Ramos (cell line): ENCODE data around the gene NEU3.
"Not testable (repeated sequence)": the region's sequence is repeated elsewhere in the genome, so short reads cannot be mapped to it uniquely, and the experiment has no call there.

Source experiments
- in situ Hi-C: fragments of 300-500 bp; cut with MboI; formaldehyde crosslinking; loops from one replicate; pipeline ENCODE4 v1.14.3; 2022; ENCODE audit warnings: low sequenced_read_pairs; ENCODE audit not compliant: unreplicated experiment

Gene NEU3, protein sequence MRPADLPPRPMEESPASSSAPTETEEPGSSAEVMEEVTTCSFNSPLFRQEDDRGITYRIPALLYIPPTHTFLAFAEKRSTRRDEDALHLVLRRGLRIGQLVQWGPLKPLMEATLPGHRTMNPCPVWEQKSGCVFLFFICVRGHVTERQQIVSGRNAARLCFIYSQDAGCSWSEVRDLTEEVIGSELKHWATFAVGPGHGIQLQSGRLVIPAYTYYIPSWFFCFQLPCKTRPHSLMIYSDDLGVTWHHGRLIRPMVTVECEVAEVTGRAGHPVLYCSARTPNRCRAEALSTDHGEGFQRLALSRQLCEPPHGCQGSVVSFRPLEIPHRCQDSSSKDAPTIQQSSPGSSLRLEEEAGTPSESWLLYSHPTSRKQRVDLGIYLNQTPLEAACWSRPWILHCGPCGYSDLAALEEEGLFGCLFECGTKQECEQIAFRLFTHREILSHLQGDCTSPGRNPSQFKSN

DNA sequence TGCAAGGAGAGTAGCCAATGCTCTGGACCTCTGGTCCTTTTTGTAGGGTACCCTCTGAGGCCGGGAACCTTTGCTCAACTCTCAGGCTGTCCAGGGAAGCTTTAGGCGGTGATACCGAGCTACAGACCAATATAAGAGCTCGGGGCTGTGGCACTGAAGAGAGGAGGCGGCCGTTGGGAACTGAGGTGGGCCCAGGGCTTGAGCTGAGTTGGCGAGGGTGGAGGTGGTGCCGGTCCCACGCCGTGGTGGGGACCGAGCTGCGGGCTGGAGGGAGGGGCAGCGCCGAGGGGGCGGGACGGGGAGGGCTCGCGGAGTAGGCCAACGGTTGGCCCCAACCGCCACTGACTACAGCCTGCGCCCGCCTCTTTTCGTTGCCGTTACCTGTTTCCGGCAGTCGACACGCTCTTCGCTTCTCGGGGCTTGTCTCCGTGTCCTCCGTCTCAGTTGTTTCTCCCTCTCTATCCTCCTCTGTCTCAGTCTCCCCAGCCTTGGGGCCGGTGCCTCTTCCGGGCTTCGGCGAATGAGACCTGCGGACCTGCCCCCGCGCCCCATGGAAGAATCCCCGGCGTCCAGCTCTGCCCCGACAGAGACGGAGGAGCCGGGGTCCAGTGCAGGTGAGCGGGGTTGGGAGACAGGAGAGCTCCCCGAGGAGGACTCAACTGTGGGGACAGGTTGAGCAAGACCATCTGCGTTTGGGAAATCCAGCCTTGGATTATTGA lies at the start of gene NEU3:
TSS of gene NEU3 (plus strand) at position 393 of the 719 bp plus-strand sequence. CDS start at position 521, 128 bp downstream.
- in situ Hi-C loops, result no loop called here

DNA sequence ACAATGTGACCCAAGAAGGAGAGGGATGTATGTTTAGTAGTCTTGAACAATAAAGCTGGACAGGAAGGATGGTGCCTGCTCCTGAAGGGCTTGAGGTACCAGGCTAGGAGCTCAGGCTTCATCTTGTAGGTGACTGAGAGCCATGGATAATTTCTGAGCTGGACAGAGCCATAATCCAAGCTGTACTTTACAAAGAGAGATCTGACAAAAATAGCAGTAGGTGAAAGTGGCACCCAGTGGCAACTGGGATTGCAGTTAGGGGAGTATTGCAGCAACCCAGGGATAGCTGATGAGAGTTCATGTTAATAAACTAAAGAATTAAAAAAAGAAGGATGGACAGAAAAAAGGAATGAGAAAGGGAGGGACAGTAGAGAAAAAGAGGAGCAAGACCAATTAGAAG lies 47.2 kb upstream of the NEU3 start:
- in situ Hi-C loops, result no loop called here

DNA sequence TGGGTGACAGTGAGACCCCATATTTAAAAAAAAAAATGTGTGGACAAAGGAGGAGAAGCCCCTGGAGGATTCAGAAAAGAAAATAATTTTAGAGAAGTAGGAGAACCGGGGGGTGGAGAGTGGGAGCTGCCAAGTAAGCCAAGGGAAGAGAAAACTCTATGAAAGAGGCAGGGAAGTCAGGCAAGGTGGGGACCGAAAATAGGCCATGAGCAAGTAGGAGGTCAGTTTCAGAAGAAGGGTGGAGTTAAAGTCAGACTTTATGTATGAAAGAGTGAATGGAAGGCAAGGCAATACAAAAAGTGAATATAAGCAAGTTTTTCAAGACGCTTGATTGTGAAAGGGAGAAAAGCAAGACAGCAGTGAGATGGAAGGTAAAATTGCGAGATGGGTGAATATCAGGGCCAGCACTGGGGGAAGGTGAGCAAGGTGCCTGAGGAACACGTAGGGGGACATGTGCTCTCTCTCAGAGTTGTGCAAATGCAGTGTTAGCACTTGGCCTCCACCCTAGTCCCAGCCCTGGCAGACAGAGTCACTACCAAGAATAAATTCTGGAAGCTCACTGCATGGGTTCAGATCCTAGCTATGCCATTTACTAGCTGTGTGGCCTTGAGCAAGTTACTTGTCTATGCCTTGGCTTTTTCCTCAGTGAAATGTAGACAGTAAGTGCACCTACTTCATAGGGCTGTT lies 46.5 kb upstream of the NEU3 start:
- in situ Hi-C loops, result no loop called here

DNA sequence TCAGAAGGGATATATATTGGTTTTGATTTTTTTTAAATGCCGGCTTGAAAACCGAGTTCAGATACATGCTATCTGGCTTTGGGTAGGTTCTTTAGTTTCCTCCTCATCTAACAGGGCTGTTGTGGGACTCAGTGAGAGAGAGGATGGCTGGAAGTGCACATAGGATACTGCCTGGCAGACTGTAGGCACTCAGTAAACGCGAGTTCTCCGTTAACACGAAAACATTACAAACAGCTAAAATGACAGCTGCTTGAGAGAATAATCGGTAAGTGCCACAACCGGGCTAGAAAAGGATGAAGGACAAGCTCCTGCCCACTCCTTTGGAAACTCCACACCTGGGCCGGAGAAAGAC lies 40.2 kb upstream of the NEU3 start:
- in situ Hi-C loops, result no loop called here

DNA sequence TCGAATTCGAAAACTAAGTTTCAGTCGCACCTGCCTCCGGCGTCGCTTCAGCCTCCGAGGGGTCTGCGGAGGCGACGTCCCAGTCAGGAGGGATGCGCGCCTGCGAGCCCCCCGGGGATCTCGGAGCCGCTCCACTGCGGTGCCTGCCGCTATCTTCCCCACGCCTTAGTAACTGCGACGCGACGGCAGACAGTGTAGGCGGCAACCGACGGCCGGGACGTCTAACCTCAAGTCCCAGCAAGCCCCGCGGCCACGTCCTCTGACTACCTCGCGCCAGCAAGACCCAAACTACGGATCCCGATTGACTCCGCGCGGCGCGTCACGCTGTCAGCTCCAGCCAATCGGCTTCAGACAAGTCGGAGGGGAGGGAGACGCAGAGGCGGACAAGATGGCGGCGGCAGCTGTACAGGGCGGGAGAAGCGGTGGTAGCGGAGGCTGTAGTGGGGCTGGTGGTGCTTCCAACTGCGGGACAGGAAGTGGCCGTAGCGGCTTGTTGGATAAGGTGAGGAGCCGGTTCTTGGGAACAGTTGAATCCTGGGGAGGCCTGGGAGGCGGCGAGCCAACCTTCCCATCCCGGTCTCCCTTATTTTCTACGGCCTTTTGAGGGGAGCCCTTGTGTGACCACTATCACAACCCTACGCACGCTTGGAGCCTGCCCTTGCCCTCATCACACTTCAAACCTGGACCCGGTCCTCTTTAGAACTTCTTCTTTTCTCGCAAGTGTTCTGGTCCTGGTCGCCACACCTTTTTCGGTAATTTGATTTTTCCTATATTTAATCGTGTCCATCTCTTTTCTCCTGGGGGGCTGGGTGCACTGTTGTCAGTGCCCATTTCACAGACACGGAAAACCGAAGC lies 39.6 kb upstream of the NEU3 start, which contains the start of the genes SPCS2 and XRRA1:
TSS of gene SPCS2 (plus strand) at position 369 of the 855 bp plus-strand sequence. CDS start at position 389, 20 bp downstream.
TSS of gene XRRA1 (minus strand) at position 194 of the 855 bp plus-strand sequence. CDS start 8,213 bp downstream, outside the sequence.
- in situ Hi-C loops, result no loop called here

DNA sequence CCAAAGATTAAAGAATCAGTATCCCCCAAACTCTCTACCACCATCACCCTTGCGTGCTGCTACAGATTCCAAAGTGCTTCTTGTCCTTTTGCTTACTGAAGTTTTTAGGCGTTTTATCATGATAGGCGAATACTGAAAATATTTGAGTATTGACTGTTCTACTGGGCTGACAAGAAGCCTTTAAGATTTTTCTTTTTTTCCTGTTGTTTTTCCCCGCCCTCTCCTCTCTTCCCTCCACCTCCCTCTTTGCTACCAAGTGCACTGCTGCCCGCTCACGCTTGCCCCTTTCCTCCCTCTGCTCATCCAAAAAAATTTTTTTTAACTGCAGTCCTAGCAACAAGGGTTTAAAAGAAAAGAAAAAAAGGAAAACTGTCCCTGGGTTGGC lies 39.0 kb upstream of the NEU3 start:
- in situ Hi-C loops, result no loop called here

DNA sequence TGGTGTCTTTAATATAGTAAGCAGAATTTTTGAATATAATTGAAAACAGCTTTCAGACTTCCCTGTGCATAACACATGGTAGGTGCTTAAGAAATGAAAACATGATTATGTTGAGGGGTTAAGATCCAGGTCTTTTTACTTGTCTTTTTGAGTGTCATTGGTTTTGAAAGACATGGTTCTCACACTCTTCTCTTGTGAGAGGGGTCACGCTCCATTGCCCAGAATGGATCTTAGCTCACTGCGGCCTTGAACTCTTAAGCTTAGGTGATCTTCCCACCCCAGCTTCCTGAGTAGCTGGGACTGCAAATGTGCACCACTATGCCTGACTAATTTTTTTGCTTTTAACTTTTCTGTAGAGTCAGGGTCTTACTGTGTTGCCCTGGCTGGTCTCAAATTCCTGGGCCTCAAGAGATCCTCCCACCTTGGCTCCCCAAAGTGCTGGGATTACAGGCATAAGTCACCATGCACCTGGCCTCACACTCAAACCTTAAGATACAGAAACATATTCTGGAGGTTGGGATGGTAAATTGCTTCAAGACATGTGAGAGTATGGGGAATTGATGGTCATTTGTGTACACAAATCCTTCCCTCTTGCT lies 38.3 kb upstream of the NEU3 start:
- in situ Hi-C loops, result no loop called here

DNA sequence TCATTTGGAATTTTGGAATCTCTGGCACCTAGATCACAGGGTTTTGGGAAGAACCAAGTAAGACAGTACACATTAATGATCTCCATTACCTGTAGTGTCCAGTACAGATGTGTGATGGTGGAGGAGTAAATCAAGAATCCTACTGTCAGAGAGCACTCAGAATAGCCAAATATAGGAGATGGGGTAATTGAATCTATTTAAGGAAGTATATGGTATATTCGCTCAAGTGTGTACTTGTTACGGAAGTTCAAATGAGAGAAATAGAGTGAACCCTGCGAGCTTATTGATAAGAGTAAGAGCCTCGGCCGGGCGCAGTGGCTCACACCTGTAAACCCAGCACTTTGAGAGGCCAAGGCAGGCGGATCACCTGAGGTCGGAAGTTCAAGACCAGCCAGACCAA lies 37.5 kb upstream of the NEU3 start:
- in situ Hi-C loops, result no loop called here

DNA sequence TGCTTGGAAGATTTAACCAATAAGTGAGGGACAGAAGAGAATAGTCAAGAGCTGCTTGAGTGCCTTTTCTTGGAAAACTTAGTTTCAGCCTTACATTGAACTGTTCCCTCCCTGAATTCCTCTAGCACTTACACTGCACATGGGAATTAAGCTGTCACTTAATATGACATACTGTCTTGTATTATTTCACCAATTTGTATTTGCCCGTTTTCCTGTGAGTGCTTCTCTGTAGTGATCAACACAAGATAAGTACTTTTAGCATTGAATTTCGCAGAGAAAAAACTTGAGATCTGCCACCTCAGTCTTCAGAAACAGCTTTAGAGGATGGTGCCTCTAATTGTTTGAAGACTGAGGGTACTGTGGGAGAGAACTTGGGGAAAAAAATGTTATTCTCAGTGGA lies 36.0 kb upstream of the NEU3 start:
- in situ Hi-C loops, result no loop called here

DNA sequence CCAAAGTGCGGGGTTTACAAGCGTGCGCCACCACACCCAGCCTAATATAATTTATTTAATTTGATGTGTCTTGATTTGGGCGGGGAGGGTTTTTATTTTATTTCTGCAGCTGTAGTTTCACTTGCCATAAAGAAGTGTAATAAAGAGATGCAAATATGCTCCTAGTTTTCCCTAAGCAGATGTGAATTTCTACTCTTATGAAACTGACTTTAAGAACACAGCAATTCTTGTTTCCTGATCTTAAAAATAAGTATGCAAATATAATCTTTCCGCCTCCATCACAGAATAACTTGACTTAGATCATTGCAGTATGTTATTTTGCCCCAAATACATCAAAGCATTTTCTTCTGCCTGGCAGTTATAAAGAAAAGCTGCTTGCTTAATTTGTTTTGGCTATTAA lies 35.3 kb upstream of the NEU3 start:
- in situ Hi-C loops, result no loop called here

DNA sequence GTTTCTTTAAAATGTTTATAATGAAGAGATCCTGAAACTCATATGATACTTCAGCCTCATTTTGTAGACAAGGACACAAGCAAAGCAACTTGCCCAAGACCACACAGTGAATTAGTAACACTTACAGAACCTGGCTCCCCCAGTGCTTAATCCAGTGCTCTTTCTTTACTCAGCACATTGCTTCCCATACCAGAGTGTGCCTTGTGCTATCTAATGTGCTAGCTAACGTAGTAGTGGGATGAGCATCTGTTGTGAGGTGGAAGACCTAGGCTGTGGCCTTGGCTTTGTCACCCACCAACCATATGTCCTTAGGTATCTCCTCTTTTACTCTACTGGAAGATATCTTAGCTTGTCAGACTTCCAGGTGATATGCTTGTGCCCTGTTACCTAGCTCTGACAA lies 34.5 kb upstream of the NEU3 start:
- in situ Hi-C loops, result no loop called here

DNA sequence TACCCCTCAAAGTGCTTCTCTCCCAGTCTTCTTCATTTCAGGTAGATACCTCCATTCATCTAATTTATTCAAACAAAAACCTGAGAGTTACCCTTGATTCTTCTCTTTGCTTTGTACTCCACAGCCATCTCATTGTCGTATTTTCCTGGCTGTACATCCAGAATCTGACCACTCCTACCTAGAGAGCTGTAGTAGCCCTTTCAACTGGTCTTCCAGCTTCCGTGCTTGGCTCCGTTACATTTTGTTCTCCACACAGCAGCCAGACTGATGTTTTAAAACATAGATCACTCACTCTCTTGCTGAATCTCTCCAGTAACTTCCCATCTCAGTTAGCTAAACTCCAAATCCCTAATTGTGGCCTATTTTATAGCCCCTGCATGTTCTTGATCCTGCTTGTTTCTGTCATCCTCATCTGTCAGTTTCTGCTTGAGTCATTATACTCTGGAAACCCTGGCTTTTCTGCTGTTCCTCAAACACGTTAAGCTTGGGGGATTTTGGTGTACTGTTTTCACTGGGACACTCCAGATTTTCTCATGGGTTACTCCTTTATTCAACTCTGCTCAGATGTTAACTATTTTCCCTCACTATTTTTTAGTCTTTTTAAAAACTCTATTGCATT lies 32.2 kb upstream of the NEU3 start:
- in situ Hi-C loops, result no loop called here

DNA sequence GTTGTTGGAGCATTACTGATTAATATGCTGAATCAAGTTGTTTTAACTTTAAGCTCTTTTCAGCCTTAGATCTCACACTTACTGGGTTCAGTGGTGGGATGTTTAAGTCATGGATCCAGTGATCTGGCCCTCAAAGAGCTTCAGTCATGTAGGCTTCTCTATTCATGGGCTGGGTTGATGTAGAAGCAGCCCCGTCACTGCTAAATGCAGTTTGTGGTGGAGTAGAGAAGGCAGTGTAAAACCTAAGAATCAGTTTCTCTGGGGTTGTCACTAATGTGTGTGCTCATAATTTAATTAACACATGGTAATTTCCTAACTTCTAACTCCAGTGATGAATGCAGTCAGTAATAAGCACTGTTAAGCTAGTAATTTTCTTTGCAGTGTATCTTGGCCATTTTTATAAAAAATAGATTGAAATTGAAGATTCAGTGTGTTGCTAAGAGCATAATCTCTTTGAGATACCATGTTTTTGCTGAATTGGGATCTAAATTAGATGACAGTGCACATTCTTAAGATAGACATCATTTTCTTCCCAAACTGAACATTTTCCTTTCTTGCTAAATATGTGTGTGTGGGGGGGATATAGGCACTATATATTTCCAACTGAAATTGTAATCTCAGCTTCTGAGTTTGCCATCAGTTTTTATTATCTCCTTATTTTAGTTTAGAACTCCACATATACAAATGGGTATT lies 30.6 kb upstream of the NEU3 start:
- in situ Hi-C loops, result no loop called here

DNA sequence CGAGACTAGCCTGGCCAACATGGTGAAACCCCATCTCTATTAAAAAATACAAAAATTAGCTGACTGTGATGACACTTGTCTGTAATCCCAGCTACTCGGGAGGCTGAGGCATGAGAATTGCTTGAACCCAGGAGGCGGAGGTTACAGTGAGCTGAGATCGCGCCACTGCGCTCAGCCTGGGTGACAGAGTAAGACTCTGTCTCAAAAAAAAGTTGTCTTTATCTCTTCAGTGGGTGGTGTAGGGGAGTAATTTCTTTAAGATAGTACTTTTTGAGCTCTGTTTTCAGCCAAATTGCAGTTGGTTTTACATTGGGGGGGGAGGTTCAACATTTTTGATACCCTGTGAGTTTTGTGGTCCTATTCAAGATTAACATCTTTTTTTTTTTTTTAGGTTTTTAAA lies 28.6 kb upstream of the NEU3 start:
- in situ Hi-C loops, result not testable (repeated sequence)

DNA sequence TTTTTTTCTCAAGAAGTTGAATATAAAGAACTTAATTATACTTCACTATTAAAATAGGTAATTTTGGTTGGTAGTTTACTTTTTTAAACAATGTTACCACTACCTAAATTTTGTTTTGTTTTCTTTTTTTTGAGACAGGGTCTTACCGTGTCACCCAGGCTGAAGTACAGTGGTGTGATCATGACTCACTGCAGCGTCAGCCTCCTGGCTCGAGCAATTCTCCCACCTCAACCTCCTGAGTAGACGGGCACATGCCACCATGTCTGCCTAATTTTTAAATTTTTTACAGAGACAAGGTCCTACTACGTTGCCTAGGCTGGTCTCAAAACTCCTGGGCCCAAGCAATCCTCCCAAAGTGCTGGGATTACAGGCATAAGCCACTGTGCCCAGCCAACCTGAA lies 22.1 kb upstream of the NEU3 start:
- in situ Hi-C loops, result no loop called here

DNA sequence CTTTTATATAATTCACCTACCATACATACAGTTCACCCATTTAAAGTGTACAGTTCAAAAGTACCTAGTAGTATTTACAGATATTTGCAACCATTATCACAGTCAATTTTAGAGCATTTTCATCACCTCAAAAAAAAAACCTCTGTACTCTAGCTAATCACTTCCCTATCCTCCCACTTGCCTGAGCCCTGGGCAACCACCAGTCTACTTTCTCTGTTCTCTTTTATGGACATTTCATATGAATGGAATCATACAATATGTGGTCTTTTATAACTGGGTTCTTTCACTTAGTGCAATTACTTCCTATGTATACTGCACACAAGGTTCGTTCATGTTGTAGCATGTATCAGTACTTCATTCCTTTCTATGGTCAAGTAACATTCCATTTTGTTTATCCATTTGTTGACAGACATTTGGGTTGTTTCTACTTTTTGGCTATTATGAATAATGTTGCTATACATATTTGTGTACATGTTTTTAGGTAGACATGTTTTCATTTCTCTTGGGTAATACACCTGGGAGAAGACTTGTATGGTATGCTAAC lies 17.8 kb upstream of the NEU3 start:
- in situ Hi-C loops, result no loop called here

DNA sequence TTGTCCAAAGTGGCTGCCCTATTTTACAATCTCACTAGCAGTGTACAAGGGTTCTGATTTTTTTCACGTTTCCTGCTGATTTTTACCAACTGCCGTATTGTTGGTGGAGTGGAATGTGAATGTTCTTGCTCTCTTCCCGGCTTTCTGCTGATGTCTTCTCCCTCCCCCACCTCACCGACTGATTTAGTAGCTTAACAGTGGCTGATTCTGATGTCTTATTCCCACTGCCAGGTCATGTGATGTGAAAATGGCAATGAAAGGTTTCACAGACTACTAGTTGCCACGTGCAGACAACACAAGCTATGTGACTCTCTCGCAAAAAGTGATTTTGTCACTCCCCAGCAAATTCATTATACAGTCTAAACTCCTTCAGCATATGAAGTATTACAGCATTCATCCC lies 17.3 kb upstream of the NEU3 start:
- in situ Hi-C loops, result no loop called here

DNA sequence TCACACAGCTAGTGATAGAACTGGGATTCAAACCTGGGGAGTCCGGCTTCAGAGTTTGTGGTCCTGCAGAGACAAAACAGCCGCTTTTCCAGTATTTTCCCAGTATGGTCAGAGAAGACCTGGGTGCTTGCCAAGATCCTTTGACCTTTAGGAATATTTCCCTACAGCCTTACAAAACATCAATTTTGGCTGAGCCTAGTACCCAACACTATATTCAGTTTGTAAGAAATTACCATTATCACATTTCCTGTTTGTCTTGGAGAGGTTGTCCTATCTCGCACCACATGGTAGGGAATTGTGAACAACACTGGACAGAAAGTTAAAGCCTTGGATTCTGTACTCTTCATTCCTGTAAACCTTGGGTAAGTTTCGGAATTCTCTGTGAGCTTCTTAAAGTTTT lies 10.7 kb upstream of the NEU3 start:
- in situ Hi-C loops, result no loop called here
